Fibroblast of the aortic adventitia (primary cell): ENCODE measurements around the gene OSR1. TPM values are rescaled to one million over a fixed set of nuclear protein-coding genes. Genes with fewer than 3 reads are reported as not detected.

Experiments
- DNase-seq: peaks from one replicate; pipeline ENCODE4 v3.0.0-alpha.2; 2010; ENCODE audit warnings: low read depth
- H3K4me3 ChIP-seq: 2 replicates; pipeline ENCODE4 v1.5.1; 2011; ENCODE audit warnings: low read depth, mild to moderate bottlenecking, control low read depth, low read length, moderate library complexity
- total RNA-seq: library from RNA; depleted of rRNA; stranded (reverse); fragments of >200 nt; gene quantifications from 2 replicates; pipeline ENCODE4 v1.2.3, GENCODE V29; 2012; ENCODE audit warnings: low replicate concordance
- TF ChIP-seq, protein P1 (sequence below): IDR thresholded peaks from 2 replicates; pipeline ENCODE4 v1.5.1; 2011; ENCODE audit warnings: mild to moderate bottlenecking, low read length, control low read depth, inconsistent platforms; ENCODE audit not compliant: insufficient read depth

The OSR1 gene
- total RNA-seq, 1 donor = 117 TPM

DNA sequence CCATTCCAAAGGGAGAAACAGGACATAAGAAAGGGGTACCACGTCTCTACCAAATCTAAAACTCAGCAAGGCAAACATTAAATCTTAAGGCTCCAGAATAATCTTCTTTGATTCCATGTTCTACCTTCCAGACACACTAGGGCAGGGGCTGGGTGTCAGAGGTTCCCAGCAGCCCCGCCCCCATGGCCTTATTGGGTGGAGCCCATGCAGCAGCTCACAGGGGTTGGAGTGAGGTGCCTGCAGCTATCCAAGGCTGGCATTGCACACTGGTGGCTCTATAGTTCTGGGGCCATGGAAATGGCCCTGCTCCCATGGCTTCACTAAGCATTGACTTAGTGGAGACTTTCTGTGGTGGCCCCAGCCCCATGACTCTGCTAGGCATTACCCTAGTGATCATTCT is 14.9 kb upstream of the OSR1 start:
- TF ChIP-seq, protein P1, sequence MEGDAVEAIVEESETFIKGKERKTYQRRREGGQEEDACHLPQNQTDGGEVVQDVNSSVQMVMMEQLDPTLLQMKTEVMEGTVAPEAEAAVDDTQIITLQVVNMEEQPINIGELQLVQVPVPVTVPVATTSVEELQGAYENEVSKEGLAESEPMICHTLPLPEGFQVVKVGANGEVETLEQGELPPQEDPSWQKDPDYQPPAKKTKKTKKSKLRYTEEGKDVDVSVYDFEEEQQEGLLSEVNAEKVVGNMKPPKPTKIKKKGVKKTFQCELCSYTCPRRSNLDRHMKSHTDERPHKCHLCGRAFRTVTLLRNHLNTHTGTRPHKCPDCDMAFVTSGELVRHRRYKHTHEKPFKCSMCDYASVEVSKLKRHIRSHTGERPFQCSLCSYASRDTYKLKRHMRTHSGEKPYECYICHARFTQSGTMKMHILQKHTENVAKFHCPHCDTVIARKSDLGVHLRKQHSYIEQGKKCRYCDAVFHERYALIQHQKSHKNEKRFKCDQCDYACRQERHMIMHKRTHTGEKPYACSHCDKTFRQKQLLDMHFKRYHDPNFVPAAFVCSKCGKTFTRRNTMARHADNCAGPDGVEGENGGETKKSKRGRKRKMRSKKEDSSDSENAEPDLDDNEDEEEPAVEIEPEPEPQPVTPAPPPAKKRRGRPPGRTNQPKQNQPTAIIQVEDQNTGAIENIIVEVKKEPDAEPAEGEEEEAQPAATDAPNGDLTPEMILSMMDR = no peak
- DNase-seq = no peak

DNA sequence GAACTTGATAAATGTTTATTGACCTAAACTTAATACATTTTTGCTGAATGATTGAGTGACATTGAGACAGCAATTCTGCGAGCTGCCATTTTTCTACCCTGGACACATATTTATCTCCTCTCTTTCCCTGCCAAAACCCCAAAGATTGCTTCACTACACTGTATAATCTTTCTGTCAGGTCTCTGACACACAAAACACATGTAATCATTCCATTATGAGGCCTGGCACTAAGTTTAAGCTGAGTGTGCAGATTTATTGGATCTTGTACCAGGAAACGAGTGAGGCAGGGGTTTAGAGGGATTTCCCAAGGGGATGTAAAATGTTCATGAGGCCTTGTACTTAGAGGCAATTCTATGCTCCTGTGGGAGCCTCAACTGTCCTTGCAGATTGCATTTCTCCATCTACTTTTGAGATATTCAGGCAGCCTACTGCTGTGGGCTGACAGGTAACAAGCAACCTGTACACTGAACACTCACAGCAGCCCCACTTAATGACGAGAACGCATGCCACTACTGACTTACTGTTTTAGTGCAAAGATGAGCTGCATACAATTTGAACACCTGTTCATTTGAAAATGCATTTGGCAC is 13.7 kb upstream of the OSR1 start:
- H3K4me3 ChIP-seq = no peak overlapping the region

More for the DNA sequence above, 14.9 kb upstream of the OSR1 start:
- H3K4me3 ChIP-seq = no peak overlapping the region

DNA sequence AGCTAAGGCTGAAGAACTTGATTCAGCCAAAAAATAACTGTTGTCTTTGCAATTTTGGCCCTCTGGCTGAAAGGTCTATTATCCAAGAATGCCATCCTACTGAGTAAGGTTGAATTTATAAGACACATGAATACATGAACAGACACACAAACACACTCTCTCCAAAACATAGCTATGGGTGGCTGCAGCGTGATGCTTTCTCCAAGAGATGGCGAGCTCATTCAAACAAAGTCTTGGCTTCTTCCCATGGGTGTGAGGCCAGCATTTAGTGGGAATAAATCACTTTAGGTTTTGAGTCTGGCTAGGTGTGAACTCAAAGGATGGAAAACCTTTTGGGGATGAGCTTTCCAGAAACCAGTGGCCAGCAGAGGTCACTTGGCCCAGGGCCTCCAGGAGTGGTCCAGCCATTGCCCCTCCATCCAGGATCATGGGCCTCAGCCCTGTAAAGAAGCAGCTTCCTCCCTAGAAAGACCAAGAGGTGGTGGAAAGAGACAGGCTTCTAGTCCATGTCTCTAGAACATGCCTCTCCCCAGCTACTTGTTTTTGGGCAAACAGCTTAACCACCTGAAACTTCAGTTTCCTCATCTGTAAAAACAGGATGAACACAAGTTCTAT is 11.0 kb upstream of the OSR1 start:
- no peak overlapping the region for H3K4me3 ChIP-seq
- TF ChIP-seq, protein P1 = peak; percentile 70

More for the DNA sequence above, 13.7 kb upstream of the OSR1 start:
- DNase-seq = peak; percentile 27
- TF ChIP-seq, protein P1 = no peak

DNA sequence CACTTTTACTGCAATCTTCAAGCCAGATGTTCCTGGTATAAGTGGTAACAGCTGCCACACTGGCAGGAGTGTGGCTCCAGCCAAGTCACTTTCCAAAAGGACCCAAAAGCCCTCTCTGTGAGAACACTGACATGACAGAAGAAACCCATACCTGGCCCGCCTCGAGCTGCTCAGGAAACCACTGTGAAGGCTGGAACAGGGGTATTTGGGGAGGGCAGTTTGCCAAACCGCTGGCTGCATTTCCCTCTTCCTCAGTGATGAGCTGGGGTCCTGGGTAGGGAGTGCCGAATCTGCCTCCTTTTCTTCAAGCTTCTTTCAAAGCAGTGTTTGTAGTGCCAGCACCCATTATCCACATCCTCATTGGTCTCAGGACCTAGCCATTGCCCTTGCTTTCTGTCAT is 10.3 kb upstream of the OSR1 start:
- H3K4me3 ChIP-seq = no peak overlapping the region
- DNase-seq = no peak
- TF ChIP-seq, protein P1 = no peak

More for the DNA sequence above, 11.0 kb upstream of the OSR1 start:
- DNase-seq = peak; percentile 74

DNA sequence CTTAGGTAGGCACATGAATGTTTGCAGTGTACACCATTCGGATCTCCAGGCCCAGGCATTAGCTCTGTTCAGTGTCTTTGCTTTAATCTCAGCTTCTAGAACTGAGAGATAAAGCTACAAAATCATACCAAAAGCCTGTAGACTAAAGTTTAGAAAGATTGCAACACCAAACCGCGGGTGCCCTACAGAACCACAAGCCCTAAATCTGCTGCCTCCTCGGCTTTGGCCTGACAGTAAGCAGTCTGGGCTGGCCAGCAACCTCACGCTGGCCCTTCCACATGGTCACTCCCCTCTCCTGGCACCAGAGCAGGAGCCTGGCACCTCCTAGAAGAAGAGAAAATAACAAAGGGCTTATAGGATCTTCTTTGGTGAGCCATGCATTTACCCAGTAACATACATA is 8.9 kb upstream of the OSR1 start:
- H3K4me3 ChIP-seq = no peak overlapping the region
- TF ChIP-seq, protein P1 = no peak
- peak; percentile 49 for DNase-seq

DNA sequence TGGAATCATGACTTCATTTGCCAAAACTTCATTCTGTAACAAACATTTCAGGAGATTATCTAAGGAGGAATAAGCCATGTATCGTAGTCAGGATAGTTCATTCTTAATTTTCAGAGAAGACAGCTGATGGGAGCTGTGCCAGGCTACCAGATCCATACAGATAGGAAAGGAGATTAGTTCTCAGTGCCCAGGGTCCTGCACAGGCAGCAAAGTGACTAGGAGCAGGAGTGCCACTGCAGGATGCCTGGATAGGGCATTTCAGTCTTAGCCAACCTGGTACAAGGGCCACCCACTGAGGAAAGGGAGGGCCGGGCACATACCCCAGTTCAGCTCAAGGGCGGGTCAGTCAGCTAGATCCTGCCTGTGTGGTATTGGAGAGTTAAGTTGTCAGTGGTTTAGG is 6.7 kb upstream of the OSR1 start:
- no peak overlapping the region for H3K4me3 ChIP-seq
- DNase-seq = no peak
- TF ChIP-seq, protein P1 = no peak
